ENCODE results near the gene ACSM2A.

DNA sequence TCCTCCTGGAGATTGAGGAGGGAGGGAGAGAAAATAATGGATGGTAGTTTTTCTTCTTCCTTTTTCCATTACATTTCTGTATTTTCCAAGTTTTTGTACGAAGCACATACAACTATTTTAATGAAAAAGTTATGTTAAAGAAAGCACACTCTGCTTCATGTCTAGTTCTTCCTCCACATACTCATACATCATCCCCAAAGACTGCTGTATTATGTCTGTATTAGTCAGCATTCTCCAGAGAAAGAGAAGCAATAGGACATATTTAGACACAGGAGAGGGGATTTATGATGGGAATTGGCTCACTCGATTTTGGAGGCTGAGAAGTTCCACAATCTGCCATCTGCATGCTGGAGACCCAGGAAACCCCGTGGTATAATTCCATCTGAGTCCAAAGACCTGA, 10.1 kb upstream of the ACSM2A start:
- TF ChIP-seq, protein P1, sequence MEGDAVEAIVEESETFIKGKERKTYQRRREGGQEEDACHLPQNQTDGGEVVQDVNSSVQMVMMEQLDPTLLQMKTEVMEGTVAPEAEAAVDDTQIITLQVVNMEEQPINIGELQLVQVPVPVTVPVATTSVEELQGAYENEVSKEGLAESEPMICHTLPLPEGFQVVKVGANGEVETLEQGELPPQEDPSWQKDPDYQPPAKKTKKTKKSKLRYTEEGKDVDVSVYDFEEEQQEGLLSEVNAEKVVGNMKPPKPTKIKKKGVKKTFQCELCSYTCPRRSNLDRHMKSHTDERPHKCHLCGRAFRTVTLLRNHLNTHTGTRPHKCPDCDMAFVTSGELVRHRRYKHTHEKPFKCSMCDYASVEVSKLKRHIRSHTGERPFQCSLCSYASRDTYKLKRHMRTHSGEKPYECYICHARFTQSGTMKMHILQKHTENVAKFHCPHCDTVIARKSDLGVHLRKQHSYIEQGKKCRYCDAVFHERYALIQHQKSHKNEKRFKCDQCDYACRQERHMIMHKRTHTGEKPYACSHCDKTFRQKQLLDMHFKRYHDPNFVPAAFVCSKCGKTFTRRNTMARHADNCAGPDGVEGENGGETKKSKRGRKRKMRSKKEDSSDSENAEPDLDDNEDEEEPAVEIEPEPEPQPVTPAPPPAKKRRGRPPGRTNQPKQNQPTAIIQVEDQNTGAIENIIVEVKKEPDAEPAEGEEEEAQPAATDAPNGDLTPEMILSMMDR (conservative IDR thresholded peaks at IDR 0.05 in 1 of 2, IDR thresholded peaks at IDR 0.05 in 1 of 2; ENCODE audit: low read depth in 1 of 2, low read length in 2 of 2), result no peak
- no peak for TF ChIP-seq EZH2 (IDR thresholded peaks at IDR 0.05; ENCODE audit: low read length, missing control alignments)
